ENCODE results near the gene GRAMD4. TPM values are rescaled to one million over a fixed set of nuclear protein-coding genes. Genes with fewer than 3 reads are reported as not detected.
A peak's percentile ranks its signal among the peaks of the same experiment; 100 is the strongest.

GRAMD4 gene
- total and polyA plus RNA-seq, 2 donors (not counting 1 experiment from before 2014, with no cell fraction given) = 17.0 to 88.1 TPM

DNA sequence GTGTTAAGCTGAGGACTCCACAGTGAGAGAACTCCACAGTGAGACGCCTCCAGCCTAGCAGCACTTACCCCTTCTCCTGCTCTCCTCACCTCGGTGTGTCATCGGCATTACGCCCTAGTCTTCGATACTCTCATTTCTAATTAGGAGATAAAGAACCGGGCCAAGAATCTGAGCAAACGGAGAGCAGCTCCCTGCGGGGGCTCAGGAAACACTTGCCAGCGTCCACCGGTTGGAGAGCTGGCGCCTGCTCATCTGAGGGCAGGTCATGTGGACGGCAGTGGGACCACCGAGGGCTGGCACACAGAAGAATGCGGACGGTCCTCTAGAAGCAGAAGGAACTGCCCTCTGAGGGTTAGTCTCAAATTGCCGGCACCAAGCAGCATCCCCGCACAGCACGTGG lies 104.9 kb downstream of the GRAMD4 start:
- Histone ChIP-seq H3K9ac (ENCODE audit: low read length) (no peak overlapping the region), H3K27me3 (replicated peaks in 1 of 4; ENCODE audit: control extremely low read depth in 1 of 4, control insufficient read depth in 3 of 4, insufficient read depth in 4 of 4, low read length in 3 of 4) (no peaks in the 10 kb centered on the region), H3K4me3 (ENCODE audit: control extremely low read depth in 1 of 5, extremely low read depth in 1 of 5, insufficient read depth in 1 of 5, low read depth in 2 of 5, low read length in 4 of 5) (no peak overlapping the region), H3K27ac (ENCODE audit: low read length in 2 of 2) (no peak overlapping the region), H4K20me1 (ENCODE audit: control insufficient read depth, insufficient read depth, low read length, poor library complexity, severe bottlenecking) (peaks cover 85% of the 10 kb centered on the region), H3K9me3 (ENCODE audit: control extremely low read depth in 1 of 3, control insufficient read depth in 2 of 3, insufficient read depth in 1 of 3, low read length in 2 of 3) (no peaks in the 10 kb centered on the region), H2AFZ (ENCODE audit: insufficient read depth, low read depth, low read length, poor library complexity, severe bottlenecking) (no peak overlapping the region), H3K36me3 (replicated peaks in 1 of 2; ENCODE audit: control extremely low read depth in 1 of 2, control insufficient read depth in 1 of 2, extremely low read depth in 1 of 2, insufficient read depth in 2 of 2, low read length in 1 of 2) (peaks cover 2 to 26% of the 10 kb centered on the region in 2 experiments), H3K4me1 (ENCODE audit: control insufficient read depth in 2 of 2, insufficient read depth in 2 of 2, low read length in 2 of 2) (peaks cover 7 to 15% of the 10 kb centered on the region in 2 donors), H3K79me2 (ENCODE audit: control insufficient read depth, insufficient read depth, low read length) (peaks cover 84% of the 10 kb centered on the region), H3K4me2 (replicated peaks; ENCODE audit: low read depth, low read length, poor library complexity, severe bottlenecking) (no peak overlapping the region)
- H3K27ac Mint-ChIP-seq = no peak overlapping the region
- H3K4me1 Mint-ChIP-seq = peaks cover 26% of the 10 kb centered on the region
- H3K27me3 Mint-ChIP-seq = no peaks in the 10 kb centered on the region
- H3K9me3 Mint-ChIP-seq (ENCODE audit: insufficient read depth) = no peaks in the 10 kb centered on the region
- DNase-seq (no peak), ATAC-seq (ENCODE audit: low read depth) (no peak)
- no peak overlapping the region for H3K4me3 Mint-ChIP-seq
- WGBS (ENCODE audit: insufficient coverage) = 98% methylated on average over 16 of the region's 18 CpGs
- intact Hi-C loops (cut with micrococcal nuclease) = no loop called here
- ChIA-PET CTCF (interaction anchor here (0.7 to 1.0 kb wide), 2 partner anchors 34 to 247 kb away, joined by 3 read pairs; no protein-coding TSS in a partner anchor), POLR2A (no interaction called here)
- no peak for TF ChIP-seq EZH2 (IDR thresholded peaks at IDR 0.05; ENCODE audit: borderline replicate concordance, insufficient read depth, low read depth, low read length, poor library complexity, severe bottlenecking)
- TF ChIP-seq, protein P1, sequence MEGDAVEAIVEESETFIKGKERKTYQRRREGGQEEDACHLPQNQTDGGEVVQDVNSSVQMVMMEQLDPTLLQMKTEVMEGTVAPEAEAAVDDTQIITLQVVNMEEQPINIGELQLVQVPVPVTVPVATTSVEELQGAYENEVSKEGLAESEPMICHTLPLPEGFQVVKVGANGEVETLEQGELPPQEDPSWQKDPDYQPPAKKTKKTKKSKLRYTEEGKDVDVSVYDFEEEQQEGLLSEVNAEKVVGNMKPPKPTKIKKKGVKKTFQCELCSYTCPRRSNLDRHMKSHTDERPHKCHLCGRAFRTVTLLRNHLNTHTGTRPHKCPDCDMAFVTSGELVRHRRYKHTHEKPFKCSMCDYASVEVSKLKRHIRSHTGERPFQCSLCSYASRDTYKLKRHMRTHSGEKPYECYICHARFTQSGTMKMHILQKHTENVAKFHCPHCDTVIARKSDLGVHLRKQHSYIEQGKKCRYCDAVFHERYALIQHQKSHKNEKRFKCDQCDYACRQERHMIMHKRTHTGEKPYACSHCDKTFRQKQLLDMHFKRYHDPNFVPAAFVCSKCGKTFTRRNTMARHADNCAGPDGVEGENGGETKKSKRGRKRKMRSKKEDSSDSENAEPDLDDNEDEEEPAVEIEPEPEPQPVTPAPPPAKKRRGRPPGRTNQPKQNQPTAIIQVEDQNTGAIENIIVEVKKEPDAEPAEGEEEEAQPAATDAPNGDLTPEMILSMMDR (IDR thresholded peaks at IDR 0.05) = no peak

DNA sequence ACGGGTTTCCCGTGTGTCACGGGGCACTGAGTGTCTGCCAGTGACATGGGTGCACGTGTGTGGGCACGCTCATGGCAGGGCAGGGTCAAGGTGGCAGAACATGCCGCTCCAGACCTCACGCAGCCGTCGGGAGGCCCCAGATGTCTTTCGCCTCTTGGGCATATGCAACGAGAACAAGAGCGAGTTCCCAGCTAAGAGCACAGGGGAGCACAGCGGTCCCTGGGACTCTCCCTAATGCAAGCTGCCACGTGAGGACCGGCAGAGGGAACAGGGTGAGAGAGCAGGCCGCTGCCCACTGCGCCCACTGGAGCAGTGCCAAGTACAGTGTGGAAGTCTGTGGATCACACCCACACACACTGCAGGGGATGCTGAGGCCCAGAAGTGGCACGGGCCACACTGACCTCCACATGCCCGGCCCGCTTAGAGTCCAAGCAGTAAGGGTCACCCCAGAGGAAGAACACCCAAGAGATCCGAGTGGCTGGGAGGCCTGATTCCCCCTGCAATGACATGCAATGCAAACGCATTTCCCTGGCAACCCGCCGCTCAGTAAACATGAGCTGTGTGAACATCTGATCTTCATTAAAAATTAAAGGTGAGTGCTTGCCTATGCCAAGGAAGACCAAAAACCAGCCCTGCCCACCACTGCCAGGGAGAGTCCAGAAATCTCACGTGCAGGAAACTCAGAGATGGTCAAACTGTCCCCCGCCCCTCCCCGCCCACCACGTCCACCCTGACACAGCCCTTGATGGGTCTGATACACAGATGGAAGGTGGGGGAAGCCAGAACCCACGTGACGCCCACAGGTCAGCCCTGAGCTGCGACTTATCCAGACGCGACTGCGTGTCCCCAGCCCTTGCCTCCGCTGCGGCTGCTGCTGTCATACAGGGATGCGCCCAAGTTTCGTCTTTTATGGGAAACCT lies 106.1 kb downstream of the GRAMD4 start:
- 95% methylated on average over 23 of the region's 38 CpGs for WGBS (ENCODE audit: insufficient coverage)
- POLR2A ChIA-PET = interaction anchor here (0.8 kb wide), 1 partner anchor 8 kb away, joined by 4 read pairs; no protein-coding TSS in a partner anchor
- no peak overlapping the region for H3K9ac ChIP-seq (ENCODE audit: low read length)

More for the DNA sequence above, 106.1 kb downstream of the GRAMD4 start:
- Mint-ChIP-seq H3K4me3 (peak overlapping the region; percentile 49), H3K9me3 (ENCODE audit: insufficient read depth) (no peaks in the 10 kb centered on the region), H3K4me1 (peaks cover 31% of the 10 kb centered on the region), H3K27me3 (no peaks in the 10 kb centered on the region), H3K27ac (no peak overlapping the region)
- ATAC-seq (ENCODE audit: low read depth) (peak; percentile 7), DNase-seq (no peak)
- Histone ChIP-seq H4K20me1 (ENCODE audit: control insufficient read depth, insufficient read depth, low read length, poor library complexity, severe bottlenecking) (peaks cover 93% of the 10 kb centered on the region), H2AFZ (ENCODE audit: insufficient read depth, low read depth, low read length, poor library complexity, severe bottlenecking) (no peak overlapping the region), H3K27ac (ENCODE audit: low read length in 2 of 2) (no peak overlapping the region), H3K9me3 (ENCODE audit: control extremely low read depth in 1 of 3, control insufficient read depth in 2 of 3, insufficient read depth in 1 of 3, low read length in 2 of 3) (no peaks in the 10 kb centered on the region), H3K4me3 (ENCODE audit: control extremely low read depth in 1 of 5, extremely low read depth in 1 of 5, insufficient read depth in 1 of 5, low read depth in 2 of 5, low read length in 4 of 5) (no peak overlapping the region), H3K79me2 (ENCODE audit: control insufficient read depth, insufficient read depth, low read length) (peaks cover 96% of the 10 kb centered on the region), H3K36me3 (replicated peaks in 1 of 2; ENCODE audit: control extremely low read depth in 1 of 2, control insufficient read depth in 1 of 2, extremely low read depth in 1 of 2, insufficient read depth in 2 of 2, low read length in 1 of 2) (peaks cover 2 to 30% of the 10 kb centered on the region in 2 experiments), H3K27me3 (replicated peaks in 1 of 4; ENCODE audit: control extremely low read depth in 1 of 4, control insufficient read depth in 3 of 4, insufficient read depth in 4 of 4, low read length in 3 of 4) (no peaks in the 10 kb centered on the region), H3K4me1 (ENCODE audit: control insufficient read depth in 2 of 2, insufficient read depth in 2 of 2, low read length in 2 of 2) (peaks cover 7 to 15% of the 10 kb centered on the region in 2 donors), H3K4me2 (replicated peaks; ENCODE audit: low read depth, low read length, poor library complexity, severe bottlenecking) (peak overlapping the region; percentile 27)
- intact Hi-C loops (cut with micrococcal nuclease) = no loop called here
- no peak for TF ChIP-seq EZH2 (IDR thresholded peaks at IDR 0.05; ENCODE audit: borderline replicate concordance, insufficient read depth, low read depth, low read length, poor library complexity, severe bottlenecking)
- TF ChIP-seq, protein P1 (IDR thresholded peaks at IDR 0.05) = no peak
- CTCF ChIA-PET = interaction anchor here (0.6 to 1.3 kb wide), 4 partner anchors 13 to 163 kb away, joined by 3 to 4 read pairs (median 3); no protein-coding TSS in a partner anchor

Data from B cell (primary cell).